Right atrium auricular region (tissue), 2 donors: Measurements from ENCODE around the gene MASP1. TPM values are rescaled to one million over a fixed set of nuclear protein-coding genes. Genes with fewer than 3 reads are reported as not detected.

ENCODE experiments used
- DNase-seq: peaks from one replicate; pipeline ENCODE4 v3.0.0-alpha.2; 2019; ENCODE audit warnings: low spot score
- H3K27ac ChIP-seq, 2 donors: fragments of 200-600 bp; sonication (generic); 1 replicate in 1 of 2; 2 replicates in 1 of 2; pipeline ENCODE4 v1.5.1; 2016 to 2019
- H3K27me3 ChIP-seq, 2 donors: fragments of 200-600 bp; sonication (generic); one replicate each; pipeline versions ENCODE4 v1.5.1 to v1.6.0; 2017 to 2019
- H3K36me3 ChIP-seq: fragments of 200-600 bp; sonication (generic); one replicate; pipeline ENCODE4 v1.5.1; 2016
- H3K4me1 ChIP-seq, 2 donors: fragments of 200-600 bp; sonication (generic); one replicate each; pipeline versions ENCODE4 v1.5.1 to v1.6.0; 2017 to 2019
- H3K4me3 ChIP-seq, 2 donors: fragments of 200-600 bp; sonication (generic); 1 replicate in 1 of 2; 2 replicates in 1 of 2; pipeline ENCODE4 v1.5.1; 2017 to 2019; ENCODE audit warnings: mild to moderate bottlenecking in 1 of 2, moderate library complexity in 1 of 2
- H3K9me3 ChIP-seq, 2 donors: fragments of 200-600 bp; sonication (generic); one replicate each; pipeline ENCODE4 v1.5.1; 2019
- CTCF ChIP-seq, 2 donors: fragments of 200-600 bp; sonication (generic); IDR thresholded peaks; one replicate each; pipeline ENCODE4 v1.5.1; 2019; ENCODE audit warnings: antibody characterized with exemption in 2 of 2
- total RNA-seq, 2 donors: library from RNA; depleted of rRNA; stranded (reverse); fragments of >200 nt; gene quantifications; one replicate each; pipeline ENCODE4 v1.1.0, GENCODE V29; 2016

Gene MASP1
- total RNA-seq, 2 donors from 2014 or later: 26.2 to 27.6 TPM

- Histone ChIP-seq H3K36me3 (no peaks in the 10 kb centered on the region), H3K27ac (no peak overlapping the region), H3K4me1 (no peaks in the 10 kb centered on the region), H3K4me3 (no peak overlapping the region), H3K9me3 (no peaks in the 10 kb centered on the region), H3K27me3 (no peaks in the 10 kb centered on the region)
- DNase-seq: no peak
- TF ChIP-seq CTCF (IDR thresholded peaks at IDR 0.05): no peak
Measured at GRCh38 chr3:187230011-187230410, 61.5 kb downstream of the MASP1 start.

GRCh38 chr3:187228740-187229139 is 62.8 kb downstream of the MASP1 start:
- Histone ChIP-seq H3K27me3 (no peaks in the 10 kb centered on the region), H3K9me3 (no peaks in the 10 kb centered on the region), H3K4me3 (no peak overlapping the region), H3K4me1 (no peaks in the 10 kb centered on the region), H3K36me3 (no peaks in the 10 kb centered on the region), H3K27ac (no peak overlapping the region)
- no peak for DNase-seq
- no peak for TF ChIP-seq CTCF (IDR thresholded peaks at IDR 0.05)

- no peak overlapping the region for H3K4me3 ChIP-seq
- no peaks in the 10 kb centered on the region for H3K27me3 ChIP-seq
- no peak overlapping the region for H3K27ac ChIP-seq
- H3K36me3 ChIP-seq: no peaks in the 10 kb centered on the region
- H3K4me1 ChIP-seq: no peaks in the 10 kb centered on the region
- H3K9me3 ChIP-seq: no peaks in the 10 kb centered on the region
- no peak for TF ChIP-seq CTCF (IDR thresholded peaks at IDR 0.05)
- DNase-seq: no peak
Measured at GRCh38 chr3:187227658-187228258, 63.8 kb downstream of the MASP1 start.

GRCh38 chr3:187223799-187224198 is 67.7 kb downstream of the MASP1 start:
- no peak overlapping the region for H3K4me3 ChIP-seq
- H3K27me3 ChIP-seq: no peaks in the 10 kb centered on the region
- no peak overlapping the region for H3K27ac ChIP-seq
- DNase-seq: no peak
- no peaks in the 10 kb centered on the region for H3K4me1 ChIP-seq
- TF ChIP-seq CTCF (IDR thresholded peaks at IDR 0.05): no peak
- no peaks in the 10 kb centered on the region for H3K9me3 ChIP-seq
- H3K36me3 ChIP-seq: no peaks in the 10 kb centered on the region

GRCh38 chr3:187222801-187223200 is 68.7 kb downstream of the MASP1 start:
- no peaks in the 10 kb centered on the region for H3K27me3 ChIP-seq
- TF ChIP-seq CTCF (IDR thresholded peaks at IDR 0.05): no peak
- no peaks in the 10 kb centered on the region for H3K9me3 ChIP-seq
- H3K4me1 ChIP-seq: no peaks in the 10 kb centered on the region
- no peak for DNase-seq
- no peaks in the 10 kb centered on the region for H3K36me3 ChIP-seq
- no peak overlapping the region for H3K4me3 ChIP-seq
- H3K27ac ChIP-seq: no peak overlapping the region

GRCh38 chr3:187215460-187215859 is 76.1 kb downstream of the MASP1 start:
- Histone ChIP-seq H3K4me3 (no peak overlapping the region), H3K4me1 (peaks cover 0 to 18% of the 10 kb centered on the region in 2 donors), H3K9me3 (no peaks in the 10 kb centered on the region), H3K27ac (no peak overlapping the region), H3K27me3 (no peaks in the 10 kb centered on the region), H3K36me3 (no peaks in the 10 kb centered on the region)
- DNase-seq: no peak
- no peak for TF ChIP-seq CTCF (IDR thresholded peaks at IDR 0.05)
